ENCODE measurements around the gene TBC1D14. TPM values are rescaled to one million over a fixed set of nuclear protein-coding genes. Genes with fewer than 3 reads are reported as not detected.

The TBC1D14 gene
- total and polyA plus RNA-seq, 9 of the 15 experiments (the other 6 are each of a cell fraction or from before 2014, with no cell fraction given): 2.1 to 59.6 (median 44.8) TPM

- ChIA-PET CTCF (ENCODE audit: low intra/inter-chr PET ratio) (no interaction called here), POLR2A (interaction anchor here (0.7 to 1.5 kb wide), 4 partner anchors 9 to 47 kb away, joined by 3 to 4 read pairs (median 3); partner anchors contain the start of gene GRPEL1)
- H2AFZ ChIP-seq (ENCODE audit: low read depth, low read length): no peak overlapping the region
- H3K9ac ChIP-seq (ENCODE audit: insufficient read depth in 1 of 2, low read depth in 2 of 2, low read length in 2 of 2): no peak overlapping the region
- 0 out of 2 replicates have a peak, but pooled peaks cover 8% of the 10 kb centered on the region for H4K20me1 ChIP-seq (replicated peaks; ENCODE audit: control insufficient read depth, insufficient read depth, low read length)
- FAIRE-seq: peak; percentile 42
- intact Hi-C loops (cut with micrococcal nuclease): no loop called here
- in situ Hi-C loops (cut with MboI): no loop called here
- no peak overlapping the region for H3K4me3 ChIP-seq
- BruUV-seq (replicated peaks): no TSS peak
- H3K9me1 ChIP-seq (ENCODE audit: control insufficient read depth, insufficient read depth, low read length): no peaks in the 10 kb centered on the region
- H3K4me2 ChIP-seq (ENCODE audit: insufficient read depth, low read length): no peak overlapping the region
- no peaks in the 10 kb centered on the region for H3K9me3 ChIP-seq (replicated peaks; ENCODE audit: control insufficient read depth, insufficient read depth, low read depth, low read length)
- 82% methylated on average over 3 of the region's 3 CpGs for WGBS (ENCODE audit: insufficient coverage, low coverage, missing lambda C conversion rate)
- H3K36me3 ChIP-seq (ENCODE audit: control insufficient read depth, insufficient read depth, low read length): peaks cover 86% of the 10 kb centered on the region
- no peaks in the 10 kb centered on the region for H3K27me3 ChIP-seq (ENCODE audit: control insufficient read depth in 2 of 2, insufficient read depth in 2 of 2, low read length in 2 of 2)
- peak; percentile 62 for ATAC-seq
- peak overlapping the region; percentile 7; the same call in 1 of the 3 replicates for H3K27ac ChIP-seq (ENCODE audit: extremely low read depth, low read depth, low read length)
- TF ChIP-seq HDAC1 (IDR thresholded peaks at IDR 0.05) (no peak), POLR2A (conservative IDR thresholded peaks at IDR 0.05) (peak; percentile 43)
- peaks cover 6% of the 10 kb centered on the region; the same call in 2 of the 3 replicates for H3K79me2 ChIP-seq (ENCODE audit: control insufficient read depth, insufficient read depth, low read length)
- peaks cover 0 to 10% of the 10 kb centered on the region in 2 experiments; a peak in 1 of 5 replicates for H3K4me1 ChIP-seq (replicated peaks in 1 of 2; ENCODE audit: control insufficient read depth in 2 of 2, insufficient read depth in 2 of 2, low read length in 2 of 2)
- DNase-seq (ENCODE audit: extremely low read depth in 1 of 4, low spot score in 3 of 4): no peak
These were observed 149.2 kb downstream of the TBC1D14 start for GRCh38 chr4:7058792-7059191.

- H2AFZ ChIP-seq (ENCODE audit: low read depth, low read length): no peak overlapping the region
- 0 out of 2 replicates have a peak, but pooled peaks cover 8% of the 10 kb centered on the region for H4K20me1 ChIP-seq (replicated peaks; ENCODE audit: control insufficient read depth, insufficient read depth, low read length)
- H3K27me3 ChIP-seq (ENCODE audit: control insufficient read depth in 2 of 2, insufficient read depth in 2 of 2, low read length in 2 of 2): no peaks in the 10 kb centered on the region
- no peaks in the 10 kb centered on the region for H3K9me1 ChIP-seq (ENCODE audit: control insufficient read depth, insufficient read depth, low read length)
- 86% methylated on average over 11 of the region's 11 CpGs for WGBS (ENCODE audit: insufficient coverage, low coverage, missing lambda C conversion rate)
- TF ChIP-seq SPI1 (IDR thresholded peaks at IDR 0.05; ENCODE audit: borderline replicate concordance, low read depth, low read length) (peak; percentile 32; the same call in 1 of the 2 replicates), POLR2A (conservative IDR thresholded peaks at IDR 0.05) (0 out of 2 replicates have a peak, but pooled peaks have one; percentile 17), SUPT5H (IDR thresholded peaks at IDR 0.05) (0 out of 2 replicates have a peak, but pooled peaks have one; percentile 23), ETS2 (tag; IDR thresholded peaks at IDR 0.05; ENCODE audit: borderline replicate concordance, poor library complexity, severe bottlenecking) (no peak), PBX2 (CRISPR knock-in tag; IDR thresholded peaks at IDR 0.05; ENCODE audit: low read depth) (no peak), PBX2 (tag; conservative IDR thresholded peaks at IDR 0.05; ENCODE audit: low read depth) (no peak), RBM15 (IDR thresholded peaks at IDR 0.05; ENCODE audit: insufficient read depth, low read length) (no peak), MCM5 (IDR thresholded peaks at IDR 0.05; ENCODE audit: low read depth) (no peak)
- H3K9me3 ChIP-seq (replicated peaks; ENCODE audit: control insufficient read depth, insufficient read depth, low read depth, low read length): no peaks in the 10 kb centered on the region
- intact Hi-C loops (cut with micrococcal nuclease) (no loop called here), in situ Hi-C loops (cut with MboI) (no loop called here)
- DNase-seq (ENCODE audit: extremely low read depth in 1 of 4, low spot score in 3 of 4) (no peak), FAIRE-seq (no peak), ATAC-seq (no peak)
- H3K9ac ChIP-seq (ENCODE audit: insufficient read depth in 1 of 2, low read depth in 2 of 2, low read length in 2 of 2): no peak overlapping the region
- peaks cover 85% of the 10 kb centered on the region for H3K36me3 ChIP-seq (ENCODE audit: control insufficient read depth, insufficient read depth, low read length)
- no peak overlapping the region for H3K4me2 ChIP-seq (ENCODE audit: insufficient read depth, low read length)
- ChIA-PET POLR2A (interaction anchor here (0.7 to 1.5 kb wide), 7 partner anchors 8 to 48 kb away, joined by 3 to 5 read pairs (median 3); partner anchors contain the start of gene GRPEL1), CTCF (ENCODE audit: low intra/inter-chr PET ratio) (no interaction called here)
- no TSS peak for BruUV-seq (replicated peaks)
- peaks cover 15% of the 10 kb centered on the region for H3K79me2 ChIP-seq (ENCODE audit: control insufficient read depth, insufficient read depth, low read length)
- H3K4me3 ChIP-seq: no peak overlapping the region
- H3K4me1 ChIP-seq (replicated peaks in 1 of 2; ENCODE audit: control insufficient read depth in 2 of 2, insufficient read depth in 2 of 2, low read length in 2 of 2): peaks cover 0 to 5% of the 10 kb centered on the region in 2 experiments; a peak in 1 of 5 replicates
- H3K27ac ChIP-seq (ENCODE audit: extremely low read depth, low read depth, low read length): no peak overlapping the region
These were observed 150.0 kb downstream of the TBC1D14 start for GRCh38 chr4:7059662-7060061.

All from K562 (cell line).